Measurements from ENCODE around the gene CFAP100.
A peak's percentile ranks its signal among the peaks of the same experiment; 100 is the strongest.

Gene CFAP100

DNA sequence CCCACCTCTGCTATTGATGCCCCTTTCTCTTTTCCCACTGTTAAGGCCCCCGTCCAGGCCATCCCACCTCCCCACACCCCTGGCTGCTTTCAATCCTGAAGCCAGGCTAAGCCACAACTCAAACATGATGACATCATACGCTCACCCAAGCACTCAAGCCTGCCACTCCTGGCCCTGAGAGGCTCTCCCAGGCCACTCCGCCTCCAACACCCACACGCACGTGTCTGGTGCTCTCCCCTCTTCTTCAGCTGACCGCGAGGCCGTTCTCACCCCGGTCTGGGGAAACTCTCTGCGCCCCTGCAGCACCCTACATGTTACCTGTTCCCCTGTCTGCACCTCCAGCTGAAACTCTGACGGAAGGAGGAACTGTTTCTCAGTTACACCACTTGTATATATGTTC, 74.8 kb downstream of the CFAP100 start:
- TF ChIP-seq, protein P1, sequence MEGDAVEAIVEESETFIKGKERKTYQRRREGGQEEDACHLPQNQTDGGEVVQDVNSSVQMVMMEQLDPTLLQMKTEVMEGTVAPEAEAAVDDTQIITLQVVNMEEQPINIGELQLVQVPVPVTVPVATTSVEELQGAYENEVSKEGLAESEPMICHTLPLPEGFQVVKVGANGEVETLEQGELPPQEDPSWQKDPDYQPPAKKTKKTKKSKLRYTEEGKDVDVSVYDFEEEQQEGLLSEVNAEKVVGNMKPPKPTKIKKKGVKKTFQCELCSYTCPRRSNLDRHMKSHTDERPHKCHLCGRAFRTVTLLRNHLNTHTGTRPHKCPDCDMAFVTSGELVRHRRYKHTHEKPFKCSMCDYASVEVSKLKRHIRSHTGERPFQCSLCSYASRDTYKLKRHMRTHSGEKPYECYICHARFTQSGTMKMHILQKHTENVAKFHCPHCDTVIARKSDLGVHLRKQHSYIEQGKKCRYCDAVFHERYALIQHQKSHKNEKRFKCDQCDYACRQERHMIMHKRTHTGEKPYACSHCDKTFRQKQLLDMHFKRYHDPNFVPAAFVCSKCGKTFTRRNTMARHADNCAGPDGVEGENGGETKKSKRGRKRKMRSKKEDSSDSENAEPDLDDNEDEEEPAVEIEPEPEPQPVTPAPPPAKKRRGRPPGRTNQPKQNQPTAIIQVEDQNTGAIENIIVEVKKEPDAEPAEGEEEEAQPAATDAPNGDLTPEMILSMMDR (IDR thresholded peaks at IDR 0.05): no peak

DNA sequence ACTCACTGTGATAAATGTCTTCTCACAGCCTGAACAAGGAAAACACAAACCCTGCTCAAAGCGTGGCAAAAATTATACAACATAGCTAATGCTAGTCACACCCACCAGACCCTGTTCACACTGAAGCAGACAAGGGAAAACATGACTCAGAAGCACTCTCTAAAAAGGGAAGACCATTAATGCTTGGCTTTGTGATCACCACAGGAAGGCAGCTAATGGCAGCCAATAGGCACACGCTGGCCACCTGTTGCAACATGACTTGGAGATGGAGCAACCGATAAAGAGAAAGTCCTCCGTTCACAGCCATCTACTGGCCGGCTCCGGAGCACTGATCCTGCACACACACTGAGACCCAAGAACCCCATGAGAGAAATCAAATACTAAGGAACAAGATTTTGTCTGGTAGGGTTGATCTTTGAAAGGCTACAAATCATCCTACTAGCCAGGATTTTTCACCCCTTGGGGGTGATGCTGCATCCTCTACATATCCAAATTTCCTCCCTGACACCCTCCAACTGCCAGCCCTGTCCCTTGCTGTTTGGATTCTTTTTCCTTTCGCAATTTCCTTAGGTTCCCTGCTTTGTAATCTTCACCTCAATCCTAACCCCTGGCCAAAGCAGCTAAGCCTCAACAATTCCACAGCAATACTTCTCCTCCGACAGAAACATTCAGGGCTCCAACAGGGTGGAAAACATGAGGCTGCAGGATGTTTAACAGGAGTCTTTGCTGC, 77.7 kb downstream of the CFAP100 start:
- TF ChIP-seq, protein P1 (IDR thresholded peaks at IDR 0.05): peak; percentile 35; the same call in 1 of the 2 replicates

GRCh38 chr3:126473292-126474168, 78.8 kb downstream of the CFAP100 start:
- TF ChIP-seq, protein P1 (IDR thresholded peaks at IDR 0.05): no peak

DNA sequence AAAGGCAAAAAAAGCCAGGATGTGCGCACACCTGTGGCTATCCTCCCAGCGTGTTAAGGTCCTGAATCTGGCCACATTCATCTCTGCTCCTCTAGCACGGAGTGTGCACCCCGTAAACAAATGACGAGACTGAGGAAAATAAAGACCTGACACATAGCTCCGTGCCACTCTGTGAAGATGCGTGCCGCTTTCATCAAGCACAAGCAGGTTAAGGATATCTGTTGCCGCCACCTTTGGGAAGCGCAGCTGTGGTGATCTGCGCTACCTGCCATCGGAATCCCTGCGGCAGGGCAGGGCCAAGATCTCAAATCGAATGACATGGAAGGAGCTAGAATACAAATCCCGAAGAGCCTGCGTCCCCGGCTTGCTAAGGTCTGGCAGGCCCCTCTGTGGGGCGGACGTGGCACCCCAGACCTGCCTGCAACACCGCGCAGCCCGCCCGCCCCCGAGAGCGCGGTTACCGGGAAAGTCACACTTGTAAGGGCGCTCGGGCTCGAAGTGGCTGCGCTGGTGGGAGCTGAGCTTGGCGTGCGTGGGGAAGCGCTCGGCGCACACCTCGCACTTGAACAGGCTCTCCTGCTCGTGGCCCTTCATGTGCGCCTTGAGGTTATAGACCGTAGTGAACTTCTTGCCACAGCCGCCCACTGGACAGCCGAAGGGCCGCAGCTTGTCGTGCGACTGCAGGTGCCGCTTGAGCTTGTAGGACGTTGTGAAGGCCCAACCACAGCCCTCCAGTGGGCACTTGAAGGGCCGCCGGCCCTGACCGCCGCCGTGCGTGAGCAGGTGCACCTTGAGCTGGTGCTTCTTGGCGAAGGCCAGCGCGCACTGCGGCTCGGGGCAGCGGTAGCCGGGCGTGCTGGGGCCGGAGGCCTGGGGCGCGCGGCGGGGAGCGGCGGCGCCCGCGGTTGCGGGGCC, 80.0 kb downstream of the CFAP100 start:
- TF ChIP-seq, protein P1 (IDR thresholded peaks at IDR 0.05): no peak

GRCh38 chr3:126475413-126476114, 80.9 kb downstream of the CFAP100 start, which contains the start of gene ZXDC:
TSS of gene ZXDC (minus strand) at chr3:126475891. CDS start at chr3:126475865, 26 bp downstream.
- TF ChIP-seq, protein P1 (IDR thresholded peaks at IDR 0.05): peak; percentile 62; the same call in 1 of the 2 replicates

GRCh38 chr3:126476166-126477060, 81.7 kb downstream of the CFAP100 start:
- TF ChIP-seq, protein P1 (IDR thresholded peaks at IDR 0.05): no peak

All from LNCAP (cell line).